ENCODE measurements around the gene DYNC1LI1. TPM values are rescaled to one million over a fixed set of nuclear protein-coding genes. Genes with fewer than 3 reads are reported as not detected.
A peak's percentile ranks its signal among the peaks of the same experiment; 100 is the strongest.

Gene DYNC1LI1
- total and polyA plus RNA-seq, 9 of the 15 experiments (the other 6 are each of a cell fraction or from before 2014, with no cell fraction given): 21.0 to 85.4 (median 61.3) TPM

DNA sequence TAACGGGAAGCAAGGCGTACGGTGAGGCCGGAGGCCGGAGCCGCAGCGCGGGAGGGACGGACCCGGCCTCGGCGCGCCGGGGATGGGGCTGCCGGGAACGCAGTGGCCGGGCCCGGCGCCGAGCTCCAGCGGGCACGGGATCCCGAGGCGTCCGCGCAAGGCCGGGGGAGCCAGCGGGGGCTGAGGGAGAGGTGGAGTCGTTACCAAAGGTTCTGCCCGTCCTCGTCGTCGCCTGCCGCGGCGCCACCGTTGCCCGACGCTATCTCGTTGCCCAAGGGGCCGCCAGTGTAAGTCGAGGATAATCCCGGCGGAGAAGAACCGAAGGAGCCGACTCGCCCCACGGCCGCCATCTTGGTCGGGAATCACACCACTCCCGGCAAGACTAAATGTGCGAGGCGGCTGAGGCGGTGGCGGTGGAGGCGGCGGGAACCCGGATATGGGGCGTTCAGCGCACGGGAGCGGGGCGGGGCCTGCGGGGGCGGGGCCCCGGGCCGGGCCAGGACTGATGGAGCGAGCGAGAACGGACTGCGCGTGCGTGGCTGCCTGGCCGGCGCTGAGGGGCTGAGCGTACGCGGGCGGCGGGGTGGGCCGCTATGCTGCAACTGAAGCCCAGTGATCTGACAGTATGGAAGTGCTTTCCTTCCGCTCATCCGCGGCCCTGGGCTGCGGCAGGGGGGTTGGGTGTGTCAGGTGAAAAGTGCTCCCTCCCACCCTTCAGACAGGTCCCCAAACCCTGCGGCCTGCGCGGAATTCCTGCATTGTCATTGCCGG is at the start of gene DYNC1LI1 (continued):
- peak; percentile 26; the same call in 1 of the 2 replicates for TF ChIP-seq JUND (IDR thresholded peaks at IDR 0.05; ENCODE audit: borderline replicate concordance, low read depth, low read length)
- TF ChIP-seq JUND (tag; IDR thresholded peaks at IDR 0.05; ENCODE audit: borderline replicate concordance, low read depth, low read length): no peak
- TF ChIP-seq ARID2 (IDR thresholded peaks at IDR 0.05): no peak
- peak; percentile 98 for TF ChIP-seq POLR2G (IDR thresholded peaks at IDR 0.05; ENCODE audit: low read depth, low read length)
- peak; percentile 24; the same call in 1 of the 2 replicates for TF ChIP-seq SMAD4 (CRISPR knock-in tag; conservative IDR thresholded peaks at IDR 0.05)
- TF ChIP-seq BRD4 (IDR thresholded peaks at IDR 0.05): peak; percentile 95
- 0 out of 2 replicates have a peak, but pooled peaks have one; percentile 34 for TF ChIP-seq ZBTB17 (CRISPR knock-in tag; IDR thresholded peaks at IDR 0.05)
- TF ChIP-seq NFIC (IDR thresholded peaks at IDR 0.05): peak; percentile 26
- TF ChIP-seq ZNF57 (CRISPR knock-in tag; IDR thresholded peaks at IDR 0.05): no peak
- TF ChIP-seq, protein P1, sequence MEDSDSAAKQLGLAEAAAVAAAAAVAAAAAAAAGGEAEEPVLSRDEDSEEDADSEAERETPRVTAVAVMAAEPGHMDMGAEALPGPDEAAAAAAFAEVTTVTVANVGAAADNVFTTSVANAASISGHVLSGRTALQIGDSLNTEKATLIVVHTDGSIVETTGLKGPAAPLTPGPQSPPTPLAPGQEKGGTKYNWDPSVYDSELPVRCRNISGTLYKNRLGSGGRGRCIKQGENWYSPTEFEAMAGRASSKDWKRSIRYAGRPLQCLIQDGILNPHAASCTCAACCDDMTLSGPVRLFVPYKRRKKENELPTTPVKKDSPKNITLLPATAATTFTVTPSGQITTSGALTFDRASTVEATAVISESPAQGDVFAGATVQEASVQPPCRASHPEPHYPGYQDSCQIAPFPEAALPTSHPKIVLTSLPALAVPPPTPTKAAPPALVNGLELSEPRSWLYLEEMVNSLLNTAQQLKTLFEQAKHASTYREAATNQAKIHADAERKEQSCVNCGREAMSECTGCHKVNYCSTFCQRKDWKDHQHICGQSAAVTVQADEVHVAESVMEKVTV (CRISPR knock-in tag; IDR thresholded peaks at IDR 0.05): no peak
- TF ChIP-seq, protein P2, sequence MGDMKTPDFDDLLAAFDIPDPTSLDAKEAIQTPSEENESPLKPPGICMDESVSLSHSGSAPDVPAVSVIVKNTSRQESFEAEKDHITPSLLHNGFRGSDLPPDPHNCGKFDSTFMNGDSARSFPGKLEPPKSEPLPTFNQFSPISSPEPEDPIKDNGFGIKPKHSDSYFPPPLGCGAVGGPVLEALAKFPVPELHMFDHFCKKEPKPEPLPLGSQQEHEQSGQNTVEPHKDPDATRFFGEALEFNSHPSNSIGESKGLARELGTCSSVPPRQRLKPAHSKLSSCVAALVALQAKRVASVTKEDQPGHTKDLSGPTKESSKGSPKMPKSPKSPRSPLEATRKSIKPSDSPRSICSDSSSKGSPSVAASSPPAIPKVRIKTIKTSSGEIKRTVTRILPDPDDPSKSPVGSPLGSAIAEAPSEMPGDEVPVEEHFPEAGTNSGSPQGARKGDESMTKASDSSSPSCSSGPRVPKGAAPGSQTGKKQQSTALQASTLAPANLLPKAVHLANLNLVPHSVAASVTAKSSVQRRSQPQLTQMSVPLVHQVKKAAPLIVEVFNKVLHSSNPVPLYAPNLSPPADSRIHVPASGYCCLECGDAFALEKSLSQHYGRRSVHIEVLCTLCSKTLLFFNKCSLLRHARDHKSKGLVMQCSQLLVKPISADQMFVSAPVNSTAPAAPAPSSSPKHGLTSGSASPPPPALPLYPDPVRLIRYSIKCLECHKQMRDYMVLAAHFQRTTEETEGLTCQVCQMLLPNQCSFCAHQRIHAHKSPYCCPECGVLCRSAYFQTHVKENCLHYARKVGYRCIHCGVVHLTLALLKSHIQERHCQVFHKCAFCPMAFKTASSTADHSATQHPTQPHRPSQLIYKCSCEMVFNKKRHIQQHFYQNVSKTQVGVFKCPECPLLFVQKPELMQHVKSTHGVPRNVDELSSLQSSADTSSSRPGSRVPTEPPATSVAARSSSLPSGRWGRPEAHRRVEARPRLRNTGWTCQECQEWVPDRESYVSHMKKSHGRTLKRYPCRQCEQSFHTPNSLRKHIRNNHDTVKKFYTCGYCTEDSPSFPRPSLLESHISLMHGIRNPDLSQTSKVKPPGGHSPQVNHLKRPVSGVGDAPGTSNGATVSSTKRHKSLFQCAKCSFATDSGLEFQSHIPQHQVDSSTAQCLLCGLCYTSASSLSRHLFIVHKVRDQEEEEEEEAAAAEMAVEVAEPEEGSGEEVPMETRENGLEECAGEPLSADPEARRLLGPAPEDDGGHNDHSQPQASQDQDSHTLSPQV (IDR thresholded peaks at IDR 0.05): peak; percentile 66
- TF ChIP-seq GABPB1 (CRISPR knock-in tag; IDR thresholded peaks at IDR 0.05): 0 out of 2 replicates have a peak, but pooled peaks have one; percentile 14
- TF ChIP-seq, protein P3, sequence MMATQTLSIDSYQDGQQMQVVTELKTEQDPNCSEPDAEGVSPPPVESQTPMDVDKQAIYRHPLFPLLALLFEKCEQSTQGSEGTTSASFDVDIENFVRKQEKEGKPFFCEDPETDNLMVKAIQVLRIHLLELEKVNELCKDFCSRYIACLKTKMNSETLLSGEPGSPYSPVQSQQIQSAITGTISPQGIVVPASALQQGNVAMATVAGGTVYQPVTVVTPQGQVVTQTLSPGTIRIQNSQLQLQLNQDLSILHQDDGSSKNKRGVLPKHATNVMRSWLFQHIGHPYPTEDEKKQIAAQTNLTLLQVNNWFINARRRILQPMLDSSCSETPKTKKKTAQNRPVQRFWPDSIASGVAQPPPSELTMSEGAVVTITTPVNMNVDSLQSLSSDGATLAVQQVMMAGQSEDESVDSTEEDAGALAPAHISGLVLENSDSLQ (IDR thresholded peaks at IDR 0.05): peak; percentile 23; the same call in 1 of the 2 replicates
- TF ChIP-seq PML (IDR thresholded peaks at IDR 0.05; ENCODE audit: low read length): peak; percentile 56
- TF ChIP-seq, protein P4, sequence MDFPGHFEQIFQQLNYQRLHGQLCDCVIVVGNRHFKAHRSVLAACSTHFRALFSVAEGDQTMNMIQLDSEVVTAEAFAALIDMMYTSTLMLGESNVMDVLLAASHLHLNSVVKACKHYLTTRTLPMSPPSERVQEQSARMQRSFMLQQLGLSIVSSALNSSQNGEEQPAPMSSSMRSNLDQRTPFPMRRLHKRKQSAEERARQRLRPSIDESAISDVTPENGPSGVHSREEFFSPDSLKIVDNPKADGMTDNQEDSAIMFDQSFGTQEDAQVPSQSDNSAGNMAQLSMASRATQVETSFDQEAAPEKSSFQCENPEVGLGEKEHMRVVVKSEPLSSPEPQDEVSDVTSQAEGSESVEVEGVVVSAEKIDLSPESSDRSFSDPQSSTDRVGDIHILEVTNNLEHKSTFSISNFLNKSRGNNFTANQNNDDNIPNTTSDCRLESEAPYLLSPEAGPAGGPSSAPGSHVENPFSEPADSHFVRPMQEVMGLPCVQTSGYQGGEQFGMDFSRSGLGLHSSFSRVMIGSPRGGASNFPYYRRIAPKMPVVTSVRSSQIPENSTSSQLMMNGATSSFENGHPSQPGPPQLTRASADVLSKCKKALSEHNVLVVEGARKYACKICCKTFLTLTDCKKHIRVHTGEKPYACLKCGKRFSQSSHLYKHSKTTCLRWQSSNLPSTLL (IDR thresholded peaks at IDR 0.05): no peak
- 0 out of 2 replicates have a peak, but pooled peaks have one; percentile 47 for TF ChIP-seq TGIF2 (CRISPR knock-in tag; IDR thresholded peaks at IDR 0.05)
- TF ChIP-seq ATF7 (IDR thresholded peaks at IDR 0.05): peak; percentile 54
- TF ChIP-seq, protein P5, sequence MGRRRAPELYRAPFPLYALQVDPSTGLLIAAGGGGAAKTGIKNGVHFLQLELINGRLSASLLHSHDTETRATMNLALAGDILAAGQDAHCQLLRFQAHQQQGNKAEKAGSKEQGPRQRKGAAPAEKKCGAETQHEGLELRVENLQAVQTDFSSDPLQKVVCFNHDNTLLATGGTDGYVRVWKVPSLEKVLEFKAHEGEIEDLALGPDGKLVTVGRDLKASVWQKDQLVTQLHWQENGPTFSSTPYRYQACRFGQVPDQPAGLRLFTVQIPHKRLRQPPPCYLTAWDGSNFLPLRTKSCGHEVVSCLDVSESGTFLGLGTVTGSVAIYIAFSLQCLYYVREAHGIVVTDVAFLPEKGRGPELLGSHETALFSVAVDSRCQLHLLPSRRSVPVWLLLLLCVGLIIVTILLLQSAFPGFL (CRISPR knock-in tag; IDR thresholded peaks at IDR 0.05): 0 out of 2 replicates have a peak, but pooled peaks have one; percentile 64

Measured in K562 (cell line).